Keratinocyte (primary cell): ENCODE data around the gene LSM4. TPM values are rescaled to one million over a fixed set of nuclear protein-coding genes. Genes with fewer than 3 reads are reported as not detected.

ENCODE experiments used
- DNase-seq: peaks from one replicate; pipeline ENCODE4 v3.0.0-alpha.2; 2011; ENCODE audit warnings: low read depth, missing footprints, low spot score
- FAIRE-seq: peaks from 2 replicates; lab custom pipeline; 2011; peaks lifted over from hg19 to GRCh38; lab: Jason Lieb, UNC
- H2AFZ ChIP-seq: 2 replicates; pipeline ENCODE4 v1.6.0; 2012; ENCODE audit warnings: low read length, control low read depth, inconsistent platforms; ENCODE audit not compliant: control insufficient read depth
- H3K27ac ChIP-seq: 2 replicates; pipeline ENCODE4 v1.5.1; 2011; ENCODE audit warnings: low read length; ENCODE audit not compliant: control insufficient read depth, insufficient read depth
- H3K27me3 ChIP-seq: 3 replicates; pipeline ENCODE4 v1.6.0; 2011; ENCODE audit warnings: low read length; ENCODE audit not compliant: control insufficient read depth, insufficient read depth; ENCODE audit errors: extremely low read depth
- H3K36me3 ChIP-seq, 2 experiments: 2 replicates in 1 of 2; 3 replicates in 1 of 2; pipeline ENCODE4 v1.5.1; 2011; ENCODE audit warnings: low read length in 2 of 2, mild to moderate bottlenecking in 1 of 2; ENCODE audit not compliant: control insufficient read depth in 2 of 2, insufficient read depth in 2 of 2; ENCODE audit errors: extremely low read depth in 1 of 2
- H3K4me1 ChIP-seq: 3 replicates; pipeline ENCODE4 v1.5.1; 2011; ENCODE audit warnings: low read length; ENCODE audit not compliant: control insufficient read depth, insufficient read depth; ENCODE audit errors: extremely low read depth
- H3K4me2 ChIP-seq: 3 replicates; pipeline ENCODE4 v1.6.0; 2011; ENCODE audit warnings: low read depth, low read length; ENCODE audit not compliant: control insufficient read depth, insufficient read depth; ENCODE audit errors: extremely low read depth
- H3K4me3 ChIP-seq, 3 experiments: fragments of 200-600 bp in 1 of 3; sonication (generic) in 1 of 3; 2 replicates in 2 of 3; 3 replicates in 1 of 3; pipeline ENCODE4 v1.5.1; 2011 to 2016; ENCODE audit warnings: low read length in 3 of 3, mild to moderate bottlenecking in 3 of 3, control low read depth in 2 of 3, inconsistent platforms in 1 of 3, low read depth in 1 of 3, mixed read lengths in 1 of 3, mixed run types in 1 of 3, moderate library complexity in 1 of 3; ENCODE audit not compliant: control insufficient read depth in 2 of 3, insufficient read depth in 2 of 3; ENCODE audit errors: extremely low read depth in 1 of 3
- H3K79me2 ChIP-seq: 2 replicates; pipeline ENCODE4 v1.6.0; 2012; ENCODE audit warnings: low read length; ENCODE audit not compliant: control insufficient read depth, insufficient read depth
- H3K9ac ChIP-seq: 3 replicates; pipeline ENCODE4 v1.6.0; 2011; ENCODE audit warnings: low read length; ENCODE audit not compliant: control insufficient read depth, insufficient read depth; ENCODE audit errors: extremely low read depth
- H3K9me1 ChIP-seq: 3 replicates; pipeline ENCODE4 v1.6.0; 2011; ENCODE audit warnings: low read length; ENCODE audit not compliant: control insufficient read depth, insufficient read depth; ENCODE audit errors: extremely low read depth
- H3K9me3 ChIP-seq: 2 replicates; pipeline ENCODE4 v1.5.1; 2012; ENCODE audit warnings: low read depth, low read length; ENCODE audit not compliant: control insufficient read depth
- H4K20me1 ChIP-seq: 3 replicates; pipeline ENCODE4 v1.6.0; 2011; ENCODE audit warnings: low read length; ENCODE audit not compliant: control insufficient read depth, insufficient read depth; ENCODE audit errors: extremely low read depth
- EZH2 ChIP-seq: IDR thresholded peaks from one replicate; pipeline ENCODE4 v1.6.1; 2012; ENCODE audit warnings: inconsistent platforms, mild to moderate bottlenecking, low read length, moderate library complexity
- dilution Hi-C: fragments of 300-500 bp; cut with MboI; formaldehyde crosslinking; loops from one replicate; pipeline ENCODE4 v1.7.0; 2020; ENCODE audit warnings: low sequenced_read_pairs; ENCODE audit not compliant: extremely low pct_ligation_motif_present
- polyA plus RNA-seq, 5 experiments: library from polyadenylated mRNA; depleted of rRNA in 3 of 5; stranded (reverse) in 3 of 5; stranded (forward) in 1 of 5; unstranded in 1 of 5; fragments of >200 nt; gene quantifications; 1 replicate in 1 of 5; 2 replicates in 3 of 5; 3 replicates in 1 of 5; pipeline versions ENCODE4 v1.2.1 to v1.2.3, GENCODE V29; 2011 to 2012; ENCODE audit warnings: missing spikeins in 2 of 5, low read depth in 1 of 5, low replicate concordance in 1 of 5
- TF ChIP-seq, protein P1 (sequence below), 3 experiments: IDR thresholded peaks in 1 of 3; conservative IDR thresholded peaks in 1 of 3; optimal IDR thresholded peaks in 1 of 3; 2 replicates in 2 of 3; 3 replicates in 1 of 3; pipeline versions ENCODE3 to v1.5.1; 2011; ENCODE audit warnings: low read length in 3 of 3, mild to moderate bottlenecking in 3 of 3, moderate library complexity in 2 of 3, control low read depth in 1 of 3, inconsistent platforms in 1 of 3; ENCODE audit not compliant: insufficient read depth in 2 of 3; ENCODE audit errors: extremely low read depth in 1 of 3

LSM4 gene
- polyA plus RNA-seq, 1 donor (not counting 4 experiments of a cell fraction or from before 2014, with no cell fraction given): 162 TPM

DNA sequence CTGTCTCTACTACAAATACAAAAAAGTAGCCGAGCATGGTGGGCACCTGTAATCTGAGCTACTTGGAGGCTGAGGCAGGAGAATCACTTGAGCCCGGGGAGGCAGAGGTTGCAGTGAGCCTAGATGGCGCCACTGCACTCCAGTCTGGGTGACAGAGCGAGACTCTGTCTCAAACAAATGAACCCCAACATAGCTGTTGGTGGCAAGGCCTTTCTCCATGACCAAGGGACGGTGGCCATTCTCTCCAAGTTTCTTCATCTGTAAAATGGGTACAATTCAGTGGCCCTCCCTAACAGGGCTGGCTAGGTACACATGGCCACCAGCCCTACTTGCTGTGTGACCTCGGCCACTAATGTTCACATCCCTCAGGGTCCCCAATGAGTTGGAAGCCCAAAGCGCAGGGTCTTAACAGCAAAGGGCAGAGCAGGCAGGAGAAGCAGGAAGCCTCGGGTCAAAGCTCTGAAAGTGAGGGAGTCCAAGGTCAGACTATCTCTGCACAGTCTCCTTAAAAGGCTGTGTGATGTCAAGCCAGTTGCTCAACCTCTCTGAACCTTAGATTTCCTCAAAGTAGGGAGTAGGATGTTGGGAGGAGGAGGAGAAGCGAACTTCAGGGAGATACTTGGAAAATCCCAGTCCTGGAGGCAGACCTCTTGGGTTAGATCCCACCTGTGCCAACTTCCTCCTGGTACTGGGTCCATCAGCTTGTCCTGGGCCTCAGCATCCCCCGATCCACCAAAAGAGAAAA, 44.2 kb downstream of the LSM4 start:
- no peak overlapping the region for H2AFZ ChIP-seq
- H3K4me3 ChIP-seq: peak overlapping the region; percentile 69 to 78 (median 76)
- H3K4me1 ChIP-seq: peaks cover 36% of the 10 kb centered on the region
- dilution Hi-C loops: no loop called here
- TF ChIP-seq, protein P1, sequence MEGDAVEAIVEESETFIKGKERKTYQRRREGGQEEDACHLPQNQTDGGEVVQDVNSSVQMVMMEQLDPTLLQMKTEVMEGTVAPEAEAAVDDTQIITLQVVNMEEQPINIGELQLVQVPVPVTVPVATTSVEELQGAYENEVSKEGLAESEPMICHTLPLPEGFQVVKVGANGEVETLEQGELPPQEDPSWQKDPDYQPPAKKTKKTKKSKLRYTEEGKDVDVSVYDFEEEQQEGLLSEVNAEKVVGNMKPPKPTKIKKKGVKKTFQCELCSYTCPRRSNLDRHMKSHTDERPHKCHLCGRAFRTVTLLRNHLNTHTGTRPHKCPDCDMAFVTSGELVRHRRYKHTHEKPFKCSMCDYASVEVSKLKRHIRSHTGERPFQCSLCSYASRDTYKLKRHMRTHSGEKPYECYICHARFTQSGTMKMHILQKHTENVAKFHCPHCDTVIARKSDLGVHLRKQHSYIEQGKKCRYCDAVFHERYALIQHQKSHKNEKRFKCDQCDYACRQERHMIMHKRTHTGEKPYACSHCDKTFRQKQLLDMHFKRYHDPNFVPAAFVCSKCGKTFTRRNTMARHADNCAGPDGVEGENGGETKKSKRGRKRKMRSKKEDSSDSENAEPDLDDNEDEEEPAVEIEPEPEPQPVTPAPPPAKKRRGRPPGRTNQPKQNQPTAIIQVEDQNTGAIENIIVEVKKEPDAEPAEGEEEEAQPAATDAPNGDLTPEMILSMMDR (optimal IDR thresholded peaks at IDR 0.05 in 1 of 3, IDR thresholded peaks at IDR 0.05 in 1 of 3, conservative IDR thresholded peaks at IDR 0.05 in 1 of 3; ENCODE audit: extremely low read depth in 1 of 3, insufficient read depth in 2 of 3, low read length in 3 of 3): peak in 2 of 3 experiments; percentile 39 to 40
- no peak for TF ChIP-seq EZH2
- no peaks in the 10 kb centered on the region for H3K9me3 ChIP-seq
- H3K27ac ChIP-seq: peak overlapping the region; percentile 88
- peaks cover 2% of the 10 kb centered on the region for H3K9me1 ChIP-seq
- H3K9ac ChIP-seq: peak overlapping the region; percentile 92
- H3K79me2 ChIP-seq: peaks cover 23% of the 10 kb centered on the region
- peaks cover 9% of the 10 kb centered on the region for H4K20me1 ChIP-seq
- DNase-seq (no peak), FAIRE-seq (no peak)
- H3K36me3 ChIP-seq: peaks cover 1 to 8% of the 10 kb centered on the region in 2 experiments
- H3K27me3 ChIP-seq: no peaks in the 10 kb centered on the region
- H3K4me2 ChIP-seq: peak overlapping the region; percentile 97

DNA sequence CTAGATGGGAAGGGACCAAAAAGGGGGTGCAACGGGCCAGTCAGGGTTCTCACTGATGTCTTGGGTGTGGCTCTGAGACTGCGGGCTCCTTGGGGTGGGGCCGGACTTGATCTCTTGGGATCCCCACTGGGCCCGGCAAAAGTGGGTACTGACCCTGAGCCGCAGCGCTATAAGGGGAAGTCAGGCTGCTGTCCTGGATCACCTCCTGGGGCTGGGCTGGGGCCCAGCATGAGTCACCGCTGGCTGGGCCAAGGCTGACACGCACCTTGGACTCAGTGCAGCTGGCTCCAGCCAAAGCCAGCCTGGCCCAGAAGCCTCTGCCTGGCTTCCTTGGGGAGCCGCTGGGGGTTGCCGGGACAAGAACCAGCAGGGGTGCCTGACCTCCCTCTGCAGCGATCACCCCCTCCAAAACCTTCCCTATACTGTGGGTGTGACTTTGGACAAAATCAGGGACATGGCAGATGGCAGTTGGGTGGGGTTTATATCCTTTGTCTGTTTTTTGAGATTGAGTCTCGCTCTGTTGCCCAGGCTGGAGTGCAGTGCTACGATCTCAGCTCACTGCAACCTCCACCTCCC, 48.0 kb downstream of the LSM4 start:
- dilution Hi-C loops: no loop called here
- no peaks in the 10 kb centered on the region for H3K27me3 ChIP-seq
- peaks cover 27% of the 10 kb centered on the region for H3K4me1 ChIP-seq
- peak overlapping the region; percentile 30 for H3K4me2 ChIP-seq
- H3K9me1 ChIP-seq: no peaks in the 10 kb centered on the region
- no peak overlapping the region for H3K9ac ChIP-seq
- no peak overlapping the region for H3K27ac ChIP-seq
- peaks cover 9% of the 10 kb centered on the region for H4K20me1 ChIP-seq
- H3K9me3 ChIP-seq: no peaks in the 10 kb centered on the region
- TF ChIP-seq, protein P1 (optimal IDR thresholded peaks at IDR 0.05 in 1 of 3, IDR thresholded peaks at IDR 0.05 in 1 of 3, conservative IDR thresholded peaks at IDR 0.05 in 1 of 3; ENCODE audit: extremely low read depth in 1 of 3, insufficient read depth in 2 of 3, low read length in 3 of 3): no peak
- no peak for TF ChIP-seq EZH2
- peaks cover 1 to 8% of the 10 kb centered on the region in 2 experiments for H3K36me3 ChIP-seq
- no peak for DNase-seq
- no peak for FAIRE-seq
- peaks cover 15% of the 10 kb centered on the region for H3K79me2 ChIP-seq
- no peak overlapping the region for H3K4me3 ChIP-seq
- H2AFZ ChIP-seq: no peak overlapping the region
